K562 (cell line): Measurements from ENCODE around the gene ANTXRL. TPM values are rescaled to one million over a fixed set of nuclear protein-coding genes. Genes with fewer than 3 reads are reported as not detected.

ENCODE experiments used
- ZNF133 ChIP-seq: fragments of 250-450 bp; sonication (Bioruptor Pico); IDR thresholded peaks from 2 replicates; pipeline ENCODE4 v1.4.0; 2020; ENCODE audit warnings: mild to moderate bottlenecking
- polyA plus RNA-seq, 8 experiments: library from polyadenylated mRNA; depleted of rRNA in 4 of 8; stranded (reverse) in 5 of 8; unstranded in 3 of 8; fragments of >200 nt; fragmentation: Nextera tagmentation in 2 of 8; fragmentation: Illumina TruSeq in 1 of 8; extraction: Ambion mirVana in 2 of 8; extraction: Trizol in 1 of 8; gene quantifications; 2 replicates each; pipeline versions ENCODE4 v1.2.1 to v1.2.3, GENCODE V29; 2011 to 2014; ENCODE audit warnings: inconsistent platforms in 1 of 8, missing spikeins in 1 of 8
- total RNA-seq, 7 experiments: library from RNA; depleted of rRNA in 6 of 7; stranded (reverse); fragments of >200 nt in 6 of 7; fragmentation: Illumina TruSeq in 2 of 7; extraction: Trizol in 2 of 7; gene quantifications; 2 replicates each; pipeline versions ENCODE4 v1.2.1 to v1.2.3, GENCODE V29; 2011 to 2021; ENCODE audit warnings: low replicate concordance in 1 of 7
- TF ChIP-seq, protein P1 (sequence below): fragments of 200-600 bp; sonication (generic); IDR thresholded peaks from one replicate; pipeline ENCODE4 v1.6.1; 2012; ENCODE audit warnings: mild to moderate bottlenecking, low read depth, low read length, inconsistent platforms

Gene ANTXRL
- total and polyA plus RNA-seq, 9 of the 15 experiments (the other 6 are each of a cell fraction or from before 2014, with no cell fraction given), result not detected

DNA sequence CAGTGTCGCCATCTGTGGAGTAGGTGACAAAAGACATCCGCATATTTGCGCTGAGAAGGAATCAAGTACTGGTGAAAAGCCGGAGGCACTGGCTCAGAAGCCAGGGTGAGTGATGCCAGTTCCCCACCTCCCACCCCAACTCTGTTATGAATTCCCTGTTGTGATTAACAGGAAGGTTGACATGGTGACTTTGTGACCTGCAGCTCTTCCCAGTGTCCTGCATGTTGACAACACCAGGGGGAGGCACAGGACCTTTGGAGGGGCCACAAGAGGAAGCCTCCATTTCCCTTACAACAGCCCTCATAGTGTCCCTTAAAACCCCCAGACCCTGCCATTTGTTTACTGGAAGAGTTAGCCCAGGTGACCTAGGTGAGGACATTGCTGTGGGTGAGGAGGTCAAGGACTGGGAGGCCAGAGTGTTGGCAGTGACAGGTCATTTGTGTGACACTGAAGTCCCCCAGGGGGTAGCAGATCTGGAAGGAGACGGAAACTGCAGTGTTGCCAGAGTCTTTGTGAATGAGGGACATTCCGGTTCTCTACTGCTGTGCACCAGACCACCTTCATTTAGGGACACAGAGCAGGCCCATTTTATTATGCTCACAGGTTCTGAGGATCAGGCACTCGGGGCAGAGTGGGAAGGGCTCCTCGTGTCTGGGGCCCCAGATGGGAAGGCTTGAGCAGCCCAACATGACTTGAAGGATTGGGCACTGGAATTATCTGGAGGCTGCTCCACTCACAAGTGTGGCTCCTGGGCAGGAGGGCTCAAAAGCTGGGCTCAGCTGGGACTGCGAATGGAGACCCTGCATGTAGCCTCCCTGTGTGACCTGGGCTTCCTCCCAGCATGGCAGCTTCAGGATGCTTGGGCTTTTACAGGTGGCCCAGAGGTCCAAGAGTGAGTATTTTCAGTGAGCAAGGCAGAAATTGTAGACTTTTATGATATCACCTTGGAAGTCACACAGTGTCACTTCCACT lies 13.0 kb upstream of the ANTXRL start (continued):
- TF ChIP-seq, protein P1, sequence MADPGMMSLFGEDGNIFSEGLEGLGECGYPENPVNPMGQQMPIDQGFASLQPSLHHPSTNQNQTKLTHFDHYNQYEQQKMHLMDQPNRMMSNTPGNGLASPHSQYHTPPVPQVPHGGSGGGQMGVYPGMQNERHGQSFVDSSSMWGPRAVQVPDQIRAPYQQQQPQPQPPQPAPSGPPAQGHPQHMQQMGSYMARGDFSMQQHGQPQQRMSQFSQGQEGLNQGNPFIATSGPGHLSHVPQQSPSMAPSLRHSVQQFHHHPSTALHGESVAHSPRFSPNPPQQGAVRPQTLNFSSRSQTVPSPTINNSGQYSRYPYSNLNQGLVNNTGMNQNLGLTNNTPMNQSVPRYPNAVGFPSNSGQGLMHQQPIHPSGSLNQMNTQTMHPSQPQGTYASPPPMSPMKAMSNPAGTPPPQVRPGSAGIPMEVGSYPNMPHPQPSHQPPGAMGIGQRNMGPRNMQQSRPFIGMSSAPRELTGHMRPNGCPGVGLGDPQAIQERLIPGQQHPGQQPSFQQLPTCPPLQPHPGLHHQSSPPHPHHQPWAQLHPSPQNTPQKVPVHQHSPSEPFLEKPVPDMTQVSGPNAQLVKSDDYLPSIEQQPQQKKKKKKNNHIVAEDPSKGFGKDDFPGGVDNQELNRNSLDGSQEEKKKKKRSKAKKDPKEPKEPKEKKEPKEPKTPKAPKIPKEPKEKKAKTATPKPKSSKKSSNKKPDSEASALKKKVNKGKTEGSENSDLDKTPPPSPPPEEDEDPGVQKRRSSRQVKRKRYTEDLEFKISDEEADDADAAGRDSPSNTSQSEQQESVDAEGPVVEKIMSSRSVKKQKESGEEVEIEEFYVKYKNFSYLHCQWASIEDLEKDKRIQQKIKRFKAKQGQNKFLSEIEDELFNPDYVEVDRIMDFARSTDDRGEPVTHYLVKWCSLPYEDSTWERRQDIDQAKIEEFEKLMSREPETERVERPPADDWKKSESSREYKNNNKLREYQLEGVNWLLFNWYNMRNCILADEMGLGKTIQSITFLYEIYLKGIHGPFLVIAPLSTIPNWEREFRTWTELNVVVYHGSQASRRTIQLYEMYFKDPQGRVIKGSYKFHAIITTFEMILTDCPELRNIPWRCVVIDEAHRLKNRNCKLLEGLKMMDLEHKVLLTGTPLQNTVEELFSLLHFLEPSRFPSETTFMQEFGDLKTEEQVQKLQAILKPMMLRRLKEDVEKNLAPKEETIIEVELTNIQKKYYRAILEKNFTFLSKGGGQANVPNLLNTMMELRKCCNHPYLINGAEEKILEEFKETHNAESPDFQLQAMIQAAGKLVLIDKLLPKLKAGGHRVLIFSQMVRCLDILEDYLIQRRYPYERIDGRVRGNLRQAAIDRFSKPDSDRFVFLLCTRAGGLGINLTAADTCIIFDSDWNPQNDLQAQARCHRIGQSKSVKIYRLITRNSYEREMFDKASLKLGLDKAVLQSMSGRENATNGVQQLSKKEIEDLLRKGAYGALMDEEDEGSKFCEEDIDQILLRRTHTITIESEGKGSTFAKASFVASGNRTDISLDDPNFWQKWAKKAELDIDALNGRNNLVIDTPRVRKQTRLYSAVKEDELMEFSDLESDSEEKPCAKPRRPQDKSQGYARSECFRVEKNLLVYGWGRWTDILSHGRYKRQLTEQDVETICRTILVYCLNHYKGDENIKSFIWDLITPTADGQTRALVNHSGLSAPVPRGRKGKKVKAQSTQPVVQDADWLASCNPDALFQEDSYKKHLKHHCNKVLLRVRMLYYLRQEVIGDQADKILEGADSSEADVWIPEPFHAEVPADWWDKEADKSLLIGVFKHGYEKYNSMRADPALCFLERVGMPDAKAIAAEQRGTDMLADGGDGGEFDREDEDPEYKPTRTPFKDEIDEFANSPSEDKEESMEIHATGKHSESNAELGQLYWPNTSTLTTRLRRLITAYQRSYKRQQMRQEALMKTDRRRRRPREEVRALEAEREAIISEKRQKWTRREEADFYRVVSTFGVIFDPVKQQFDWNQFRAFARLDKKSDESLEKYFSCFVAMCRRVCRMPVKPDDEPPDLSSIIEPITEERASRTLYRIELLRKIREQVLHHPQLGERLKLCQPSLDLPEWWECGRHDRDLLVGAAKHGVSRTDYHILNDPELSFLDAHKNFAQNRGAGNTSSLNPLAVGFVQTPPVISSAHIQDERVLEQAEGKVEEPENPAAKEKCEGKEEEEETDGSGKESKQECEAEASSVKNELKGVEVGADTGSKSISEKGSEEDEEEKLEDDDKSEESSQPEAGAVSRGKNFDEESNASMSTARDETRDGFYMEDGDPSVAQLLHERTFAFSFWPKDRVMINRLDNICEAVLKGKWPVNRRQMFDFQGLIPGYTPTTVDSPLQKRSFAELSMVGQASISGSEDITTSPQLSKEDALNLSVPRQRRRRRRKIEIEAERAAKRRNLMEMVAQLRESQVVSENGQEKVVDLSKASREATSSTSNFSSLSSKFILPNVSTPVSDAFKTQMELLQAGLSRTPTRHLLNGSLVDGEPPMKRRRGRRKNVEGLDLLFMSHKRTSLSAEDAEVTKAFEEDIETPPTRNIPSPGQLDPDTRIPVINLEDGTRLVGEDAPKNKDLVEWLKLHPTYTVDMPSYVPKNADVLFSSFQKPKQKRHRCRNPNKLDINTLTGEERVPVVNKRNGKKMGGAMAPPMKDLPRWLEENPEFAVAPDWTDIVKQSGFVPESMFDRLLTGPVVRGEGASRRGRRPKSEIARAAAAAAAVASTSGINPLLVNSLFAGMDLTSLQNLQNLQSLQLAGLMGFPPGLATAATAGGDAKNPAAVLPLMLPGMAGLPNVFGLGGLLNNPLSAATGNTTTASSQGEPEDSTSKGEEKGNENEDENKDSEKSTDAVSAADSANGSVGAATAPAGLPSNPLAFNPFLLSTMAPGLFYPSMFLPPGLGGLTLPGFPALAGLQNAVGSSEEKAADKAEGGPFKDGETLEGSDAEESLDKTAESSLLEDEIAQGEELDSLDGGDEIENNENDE, result no peak
- TF ChIP-seq ZNF133 (CRISPR knock-in tag), result no peak
- TF ChIP-seq, all 486 proteins: peak for 6
